SU-DHL-6 (cell line): Measurements from ENCODE around the gene MAGI3.

ENCODE experiments used
- EZH2phosphoT487 ChIP-seq: fragments of 200-600 bp; sonication (generic), shearing (Covaris generic); conservative IDR thresholded peaks from 2 replicates; pipeline ENCODE4 v1.6.1; 2018; ENCODE audit warnings: mild to moderate bottlenecking, antibody characterized with exemption, low read length, moderate library complexity, mixed read lengths
- TF ChIP-seq, protein P1 (sequence below): fragments of 200-600 bp; sonication (generic); IDR thresholded peaks from one replicate; pipeline ENCODE4 v1.5.1; 2017; ENCODE audit warnings: antibody characterized with exemption, mild to moderate bottlenecking, low read length, moderate library complexity; ENCODE audit not compliant: insufficient read depth, poor library complexity, severe bottlenecking

GRCh38 chr1:113660088-113660487 lies 269.8 kb downstream of the MAGI3 start:
- TF ChIP-seq, protein P1, sequence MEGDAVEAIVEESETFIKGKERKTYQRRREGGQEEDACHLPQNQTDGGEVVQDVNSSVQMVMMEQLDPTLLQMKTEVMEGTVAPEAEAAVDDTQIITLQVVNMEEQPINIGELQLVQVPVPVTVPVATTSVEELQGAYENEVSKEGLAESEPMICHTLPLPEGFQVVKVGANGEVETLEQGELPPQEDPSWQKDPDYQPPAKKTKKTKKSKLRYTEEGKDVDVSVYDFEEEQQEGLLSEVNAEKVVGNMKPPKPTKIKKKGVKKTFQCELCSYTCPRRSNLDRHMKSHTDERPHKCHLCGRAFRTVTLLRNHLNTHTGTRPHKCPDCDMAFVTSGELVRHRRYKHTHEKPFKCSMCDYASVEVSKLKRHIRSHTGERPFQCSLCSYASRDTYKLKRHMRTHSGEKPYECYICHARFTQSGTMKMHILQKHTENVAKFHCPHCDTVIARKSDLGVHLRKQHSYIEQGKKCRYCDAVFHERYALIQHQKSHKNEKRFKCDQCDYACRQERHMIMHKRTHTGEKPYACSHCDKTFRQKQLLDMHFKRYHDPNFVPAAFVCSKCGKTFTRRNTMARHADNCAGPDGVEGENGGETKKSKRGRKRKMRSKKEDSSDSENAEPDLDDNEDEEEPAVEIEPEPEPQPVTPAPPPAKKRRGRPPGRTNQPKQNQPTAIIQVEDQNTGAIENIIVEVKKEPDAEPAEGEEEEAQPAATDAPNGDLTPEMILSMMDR: no peak
- no peak for TF ChIP-seq EZH2phosphoT487
